ENCODE data around the gene CYP11A1. TPM values are rescaled to one million over a fixed set of nuclear protein-coding genes. Genes with fewer than 3 reads are reported as not detected.
A peak's percentile ranks its signal among the peaks of the same experiment; 100 is the strongest.

Gene CYP11A1
- total RNA-seq, 3 donors from 2014 or later = 1.1 to 4.6 (median 1.3) TPM

DNA sequence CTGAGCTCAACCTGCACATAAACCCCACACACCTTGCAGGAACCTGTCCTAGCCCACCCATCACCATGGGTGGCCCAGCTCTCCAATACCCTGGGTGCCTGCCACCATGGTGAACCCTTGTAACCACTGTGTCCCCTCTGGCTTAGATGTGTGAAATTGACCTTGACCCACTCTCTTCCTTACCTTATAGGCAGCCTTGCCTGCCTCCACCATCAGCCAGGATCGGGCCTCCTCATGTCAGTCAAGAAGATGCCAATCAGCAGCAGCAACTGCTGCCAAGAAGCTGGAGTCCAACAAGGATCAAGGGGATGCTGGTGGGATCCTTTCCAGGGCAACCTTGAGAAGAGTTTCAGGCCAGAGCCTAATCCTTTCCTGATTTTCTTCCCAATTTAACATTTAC is 8.8 kb upstream of the CYP11A1 start:
- intact Hi-C loops (cut with DNase I; ENCODE audit: low total_unique reads) = no loop called here
- peak in 1 of 2 donors; percentile 6 for DNase-seq (ENCODE audit: low spot score in 2 of 2)

GRCh38 chr15:74375303-74375693 is 7.9 kb upstream of the CYP11A1 start:
- no peaks in the 10 kb centered on the region for H3K9me3 ChIP-seq
- no peak overlapping the region for H3K4me3 ChIP-seq
- H3K27me3 ChIP-seq = no peaks in the 10 kb centered on the region
- TF ChIP-seq POLR2AphosphoS5 (IDR thresholded peaks at IDR 0.05) (no peak), CTCF (IDR thresholded peaks at IDR 0.05) (peak; percentile 37 to 87 (median 72))
- no peaks in the 10 kb centered on the region for H3K36me3 ChIP-seq
- H3K27ac ChIP-seq = no peak overlapping the region
- intact Hi-C loops (cut with DNase I; ENCODE audit: low total_unique reads) = no loop called here
- peaks cover 0 to 8% of the 10 kb centered on the region in 2 donors for H3K4me1 ChIP-seq
- peak; percentile 77 for DNase-seq (ENCODE audit: low spot score in 2 of 2)

More for the DNA sequence above, 8.8 kb upstream of the CYP11A1 start:
- Histone ChIP-seq H3K27ac (no peak overlapping the region), H3K36me3 (no peaks in the 10 kb centered on the region), H3K4me1 (peaks cover 0 to 8% of the 10 kb centered on the region in 2 donors), H3K27me3 (no peaks in the 10 kb centered on the region), H3K9me3 (no peaks in the 10 kb centered on the region), H3K4me3 (no peak overlapping the region)
- TF ChIP-seq POLR2A (IDR thresholded peaks at IDR 0.05) (no peak), POLR2AphosphoS5 (IDR thresholded peaks at IDR 0.05) (no peak), CTCF (IDR thresholded peaks at IDR 0.05) (no peak)

GRCh38 chr15:74374648-74375302 is 7.3 kb upstream of the CYP11A1 start:
- intact Hi-C loops (cut with DNase I; ENCODE audit: low total_unique reads) = no loop called here
- no peak for DNase-seq (ENCODE audit: low spot score in 2 of 2)

GRCh38 chr15:74373731-74374647 is 6.5 kb upstream of the CYP11A1 start:
- intact Hi-C loops (cut with DNase I; ENCODE audit: low total_unique reads) = no loop called here
- Histone ChIP-seq H3K27ac (peak overlapping the region in 1 of 2 donors; percentile 27), H3K4me3 (peak overlapping the region; percentile 50 to 79 (median 65)), H3K4me1 (peaks cover 0 to 8% of the 10 kb centered on the region in 2 donors), H3K27me3 (no peaks in the 10 kb centered on the region), H3K36me3 (no peaks in the 10 kb centered on the region), H3K9me3 (no peaks in the 10 kb centered on the region)
- DNase-seq (ENCODE audit: low spot score in 2 of 2) = peak; percentile 92 to 93
- peak; percentile 69 to 85 (median 78) for TF ChIP-seq CTCF (IDR thresholded peaks at IDR 0.05)
- no peak for TF ChIP-seq POLR2AphosphoS5 (IDR thresholded peaks at IDR 0.05)
- no peak for TF ChIP-seq POLR2A (IDR thresholded peaks at IDR 0.05)

More at GRCh38 chr15:74374648-74375302, 7.3 kb upstream of the CYP11A1 start:
- H3K36me3 ChIP-seq = no peaks in the 10 kb centered on the region
- H3K4me3 ChIP-seq = peak overlapping the region; percentile 50 to 79 (median 65)
- no peaks in the 10 kb centered on the region for H3K27me3 ChIP-seq
- no peaks in the 10 kb centered on the region for H3K9me3 ChIP-seq
- peaks cover 0 to 8% of the 10 kb centered on the region in 2 donors for H3K4me1 ChIP-seq
- TF ChIP-seq CTCF (IDR thresholded peaks at IDR 0.05) (no peak), POLR2A (IDR thresholded peaks at IDR 0.05) (no peak), POLR2AphosphoS5 (IDR thresholded peaks at IDR 0.05) (no peak)
- no peak overlapping the region for H3K27ac ChIP-seq

Data from breast epithelium (tissue), 4 donors.